Stimulated activated CD4-positive, alpha-beta T cell treated with anti-CD3 and anti-CD28 coated beads, Interleukin-12 subunit alpha, Interleukin-12 subunit beta, amount 100 ng/mL, for 4 hours (primary cell): ENCODE measurements around the gene SLC25A25.

Experiments
- DNase-seq: peaks from one replicate; pipeline ENCODE4 v3.0.0-alpha.2; 2020

SLC25A25 gene

GRCh38 chr9:128115187-128116103, 47.4 kb downstream of the SLC25A25 start:
- no peak for DNase-seq

DNA sequence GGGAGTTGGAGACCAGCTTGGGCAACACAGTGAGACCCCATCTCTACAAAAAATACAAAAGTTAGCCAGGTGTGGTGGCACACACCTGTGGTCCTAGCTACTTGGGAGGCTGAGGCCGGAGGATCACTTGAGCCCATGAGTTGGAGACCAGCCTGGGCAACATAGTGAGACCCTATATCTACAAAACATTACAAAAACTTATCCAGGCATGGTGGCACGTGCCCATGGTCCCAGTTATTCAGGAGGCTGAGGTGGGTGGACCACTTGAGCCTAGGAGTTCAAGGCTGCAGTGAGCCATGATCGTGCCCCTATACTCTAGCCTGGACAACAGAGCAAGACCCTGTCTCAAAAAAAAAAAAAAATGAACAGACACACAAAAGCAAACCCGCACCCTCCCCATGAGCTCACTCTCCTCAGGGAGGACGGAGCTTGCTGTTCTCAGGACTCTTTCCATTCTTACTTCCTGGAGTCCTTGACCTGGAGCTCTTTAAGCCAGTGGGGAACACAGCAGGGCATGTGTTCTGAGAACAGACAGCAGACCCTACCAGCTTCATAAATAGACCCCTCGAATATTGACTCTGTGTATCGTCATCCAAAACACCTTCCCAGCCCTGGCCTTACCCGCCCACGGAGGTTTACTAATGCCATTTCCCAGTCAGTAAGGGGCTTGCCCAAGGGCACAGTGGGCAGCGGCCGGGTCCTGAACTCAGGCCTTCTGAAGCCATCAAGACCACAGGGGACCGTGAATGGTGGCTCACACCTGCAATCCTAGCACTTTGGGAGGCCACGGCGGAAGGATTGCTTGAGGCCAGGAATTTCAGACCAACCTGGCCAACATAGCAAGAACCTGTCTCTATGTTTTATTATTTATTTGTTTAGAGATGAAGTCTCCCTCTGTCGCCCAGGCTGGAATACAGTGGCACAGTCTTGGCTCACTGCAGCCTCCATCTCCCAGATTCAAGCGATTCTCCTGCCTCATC, 48.4 kb downstream of the SLC25A25 start:
- no peak for DNase-seq

DNA sequence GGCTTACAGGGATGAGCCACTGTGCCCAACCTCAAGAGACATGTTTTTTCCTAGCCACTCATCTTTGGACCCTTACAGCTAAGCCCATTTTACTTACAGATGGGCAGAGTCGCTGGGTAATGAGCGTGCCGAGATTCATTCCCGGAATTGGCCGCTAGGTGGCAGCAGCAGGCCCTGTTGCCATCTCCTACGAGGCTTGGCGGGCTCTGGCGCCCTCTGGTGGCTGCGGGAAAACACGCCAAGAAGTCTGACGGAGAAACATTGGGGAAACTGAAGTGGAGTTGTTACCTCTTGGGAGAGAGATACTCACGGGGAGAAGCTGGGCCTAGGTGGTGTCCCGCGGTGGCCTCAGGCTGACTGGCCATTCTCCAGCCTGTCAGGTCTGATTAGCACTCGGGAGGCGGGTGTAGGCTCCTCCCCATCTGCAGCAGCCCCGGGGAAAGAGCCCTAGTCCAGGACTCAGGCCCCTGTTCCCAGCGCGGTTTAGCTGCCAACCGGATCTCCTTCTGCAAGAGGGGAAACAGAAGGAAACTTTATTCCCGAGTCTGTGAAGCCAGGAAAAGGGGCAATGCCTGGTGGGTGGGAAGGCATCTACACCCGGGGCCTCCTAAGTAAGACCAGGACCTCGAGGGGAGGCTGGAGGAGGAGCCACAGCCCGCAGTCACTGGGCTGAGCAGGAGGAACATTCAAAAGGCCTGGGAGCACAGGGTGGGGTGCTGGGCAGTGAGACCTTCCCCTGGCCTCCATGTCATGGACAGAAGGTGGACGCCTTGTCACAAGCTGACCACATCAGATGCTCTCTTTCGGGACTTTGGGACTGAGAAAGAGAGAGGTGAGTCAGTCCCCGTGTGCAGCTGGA, 49.8 kb downstream of the SLC25A25 start:
- DNase-seq = peak; percentile 99

GRCh38 chr9:128118472-128118857, 50.4 kb downstream of the SLC25A25 start:
- DNase-seq = no peak

GRCh38 chr9:128118971-128119665, 51.1 kb downstream of the SLC25A25 start:
- DNase-seq = no peak

GRCh38 chr9:128120061-128120740, 52.2 kb downstream of the SLC25A25 start:
- no peak for DNase-seq

DNA sequence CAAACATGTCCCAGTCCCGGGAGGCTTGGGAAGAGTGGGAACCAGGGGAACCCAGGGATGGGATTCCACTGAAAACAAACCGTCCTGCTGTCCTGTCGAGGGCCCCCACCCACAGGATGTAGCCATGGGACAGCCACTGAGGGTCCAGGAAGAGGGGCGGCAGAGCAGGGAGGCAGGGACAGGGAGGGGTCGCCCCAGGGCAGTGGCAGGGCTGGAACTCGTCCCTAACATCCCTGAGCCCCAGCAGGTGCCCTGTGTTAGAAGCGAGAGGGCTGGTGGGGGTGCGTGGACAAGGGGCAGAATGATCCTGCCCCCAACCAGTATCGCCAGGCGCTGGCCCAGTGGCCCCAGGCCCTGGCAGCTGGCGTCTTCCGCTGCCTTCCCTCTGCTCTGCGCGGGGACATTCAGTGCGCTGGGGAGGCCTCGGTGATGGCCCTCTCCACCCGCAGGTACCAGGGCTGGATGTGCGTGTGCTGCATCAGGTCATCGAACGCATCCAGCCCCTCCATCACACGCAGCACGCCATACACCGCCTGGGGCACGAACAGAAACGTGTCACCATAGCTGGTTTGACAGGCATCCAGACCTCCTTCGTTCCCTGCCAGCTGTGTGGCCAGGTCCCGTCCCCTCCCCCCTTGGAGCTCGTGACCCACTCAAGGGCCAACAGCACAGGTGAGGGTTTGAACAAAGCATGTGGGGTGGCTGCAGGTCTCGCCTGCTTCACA, 52.9 kb downstream of the SLC25A25 start:
- DNase-seq = no peak

DNA sequence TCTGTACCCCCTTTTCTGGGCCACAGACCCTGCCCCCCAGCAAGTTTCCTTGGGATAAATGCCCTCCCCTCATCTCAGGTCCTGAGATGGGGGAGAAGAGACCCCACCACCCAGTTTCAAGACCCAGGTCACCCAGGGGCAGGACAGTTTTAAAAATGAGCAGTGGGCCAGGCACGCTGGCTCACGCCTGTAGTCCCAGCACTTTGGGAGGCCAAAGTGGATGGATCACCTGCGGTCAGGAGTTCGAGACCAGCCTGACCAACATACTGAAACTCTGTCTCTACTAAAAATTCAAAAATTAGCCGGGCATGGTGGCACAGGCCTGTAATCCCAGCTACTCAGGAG, 53.4 kb downstream of the SLC25A25 start:
- no peak for DNase-seq

- no peak for DNase-seq
These were observed 54.1 kb downstream of the SLC25A25 start for GRCh38 chr9:128121924-128122808.

- DNase-seq = no peak
These were observed 54.8 kb downstream of the SLC25A25 start for GRCh38 chr9:128122809-128123175.

GRCh38 chr9:128123451-128124080, 55.5 kb downstream of the SLC25A25 start:
- no peak for DNase-seq

DNA sequence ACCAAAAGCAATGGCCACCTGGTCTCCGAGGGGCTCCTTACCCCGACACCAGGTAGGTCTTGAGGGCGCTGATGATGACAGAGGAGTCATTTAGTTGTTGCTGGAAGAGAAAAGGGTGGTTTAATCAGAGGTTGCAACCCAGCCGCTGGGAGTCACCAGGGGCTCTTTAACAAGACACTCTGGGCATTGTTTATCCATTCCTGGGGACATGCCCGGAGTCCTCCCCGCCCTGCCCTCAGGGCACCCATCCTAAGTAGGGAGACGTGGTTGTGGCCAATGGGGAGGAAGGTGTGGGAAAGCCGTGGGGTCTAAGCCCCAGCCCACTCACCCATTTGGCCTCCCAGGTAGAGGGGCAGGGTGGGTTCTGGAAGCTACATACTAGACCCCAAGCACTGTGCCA, 56.4 kb downstream of the SLC25A25 start:
- DNase-seq = no peak

DNA sequence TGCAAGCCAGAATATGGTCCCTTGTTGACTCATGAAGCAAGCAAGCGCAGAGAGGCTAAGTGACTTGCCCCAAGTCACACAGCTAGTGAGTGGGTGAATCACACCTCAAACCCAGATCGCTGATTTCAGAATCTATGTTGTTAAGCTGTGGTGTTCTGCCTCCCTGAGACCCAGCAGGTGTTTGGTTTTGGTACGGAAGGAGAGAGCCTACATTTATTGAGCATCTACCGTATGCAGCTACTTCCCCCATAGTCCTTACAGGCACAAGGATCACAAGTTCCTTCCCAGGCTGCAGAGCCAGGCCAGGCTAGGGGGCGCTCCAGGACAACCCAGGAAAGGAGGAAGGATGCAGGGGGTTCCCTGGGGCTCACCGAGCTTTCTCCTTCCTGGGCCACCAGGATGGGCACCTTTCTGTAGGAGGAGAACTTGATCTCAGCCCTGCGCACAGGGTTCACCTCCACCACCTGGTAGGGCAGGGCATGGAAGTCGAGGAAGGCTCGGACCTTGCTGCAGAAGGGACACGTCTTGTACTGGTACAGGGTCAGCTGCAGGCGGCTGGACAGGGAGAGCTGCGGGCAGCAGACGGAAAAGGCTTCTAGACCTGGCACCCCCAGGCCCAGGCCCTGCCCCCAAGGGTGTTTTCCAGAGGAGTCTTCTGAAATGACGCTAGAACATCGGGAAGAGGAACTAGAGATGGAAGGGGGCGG, 57.0 kb downstream of the SLC25A25 start:
- DNase-seq = peak; percentile 29

DNA sequence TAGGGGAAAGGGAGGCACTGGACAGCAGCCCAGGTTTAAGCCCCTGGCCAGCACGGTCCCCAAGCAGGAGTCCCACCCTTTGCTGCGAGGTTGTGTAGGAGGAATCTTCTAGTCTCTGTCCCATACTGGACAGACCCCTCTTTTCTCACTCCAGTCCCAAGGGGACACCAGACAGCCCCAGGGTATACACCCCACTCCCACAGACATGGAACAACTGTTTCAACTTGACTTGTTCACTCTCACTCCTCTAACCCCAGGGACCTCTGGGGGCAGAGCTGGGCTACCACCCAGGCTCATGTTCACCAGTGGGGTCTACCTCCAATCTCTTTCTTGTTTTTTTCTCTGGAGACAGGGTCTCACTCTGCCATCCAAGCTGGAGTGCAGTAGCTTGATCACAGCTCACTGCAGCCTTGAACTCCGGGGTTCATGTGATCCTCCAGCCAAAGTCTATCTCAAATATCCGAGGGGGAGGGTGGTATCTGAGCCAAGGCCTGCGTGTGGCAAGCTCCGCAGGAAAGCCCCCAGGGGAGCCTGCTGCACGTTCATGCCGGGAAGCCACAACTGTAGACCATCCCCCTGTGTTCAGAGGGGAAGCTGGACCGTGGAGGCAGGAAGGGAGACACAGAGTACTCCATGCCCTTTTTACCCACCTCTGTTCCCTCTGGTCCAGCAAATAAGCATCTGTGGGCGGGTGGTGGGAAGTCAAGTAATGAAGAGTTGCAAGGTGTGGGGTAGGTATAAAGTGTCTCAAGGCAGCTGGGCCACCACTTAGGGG, 57.7 kb downstream of the SLC25A25 start:
- no peak for DNase-seq

- peak; percentile 76 for DNase-seq
These were observed 59.5 kb downstream of the SLC25A25 start, which contains the start of gene PTGES2 for GRCh38 chr9:128127568-128127989. TSS of gene PTGES2 (minus strand) at chr9:128127729. CDS start at chr9:128127717, 12 bp downstream.

DNA sequence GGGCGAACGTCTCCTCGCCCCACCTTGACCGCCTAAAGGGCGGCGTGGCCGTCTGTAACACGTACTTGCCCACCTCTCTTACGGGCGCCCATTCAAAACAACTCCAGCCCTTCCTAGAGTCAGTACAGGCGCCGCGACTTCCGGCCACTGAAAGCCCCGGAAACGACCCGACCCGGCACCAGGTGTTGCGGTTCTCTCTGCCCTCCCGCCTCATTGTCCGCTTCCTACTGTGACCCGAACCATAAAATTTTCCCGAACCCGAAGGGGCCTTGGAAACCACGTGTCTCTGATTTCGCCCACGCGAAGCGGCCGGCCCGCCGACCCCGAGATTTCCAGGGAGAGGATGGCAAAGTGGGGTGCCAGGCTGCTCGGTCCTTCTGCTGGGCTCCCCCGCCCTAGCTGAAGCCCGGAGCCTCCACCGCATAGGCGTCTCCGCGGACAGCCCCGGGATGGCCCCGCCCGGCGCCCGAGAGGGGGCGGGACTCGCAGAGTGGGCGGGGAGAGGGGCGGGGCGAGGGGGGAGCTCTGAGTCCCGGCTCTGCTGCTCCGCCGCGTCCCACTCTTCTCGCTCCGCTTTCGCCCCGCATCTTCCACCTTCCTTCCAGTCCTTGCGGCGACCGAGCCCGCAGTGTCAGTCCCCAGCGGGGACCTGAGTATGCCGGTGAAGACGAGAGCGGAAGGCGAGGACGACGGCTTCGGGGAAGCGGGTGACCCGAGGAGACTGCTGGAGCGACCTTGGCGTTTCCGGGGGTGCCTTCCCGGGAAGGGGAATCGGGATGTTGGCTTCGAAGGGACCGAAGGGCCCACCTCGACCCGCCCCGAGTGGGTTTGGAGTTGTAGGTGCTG, 60.2 kb downstream of the SLC25A25 start:
- peak; percentile 82 for DNase-seq
